K562 (cell line): ENCODE measurements around the gene NTSR2. TPM values are rescaled to one million over a fixed set of nuclear protein-coding genes. Genes with fewer than 3 reads are reported as not detected.

Experiments used
- ATAC-seq: fragments of 200-7000 bp; cut with Tn5 transposase; 3 replicates; pipeline ENCODE4 v1.9.1; 2020; ENCODE audit warnings: moderate library complexity
- BruUV-seq: library from RNA; stranded (reverse); fragments of 400-500 nt; replicated peaks from 2 replicates; lab custom pipeline; 2021; lab: Mats Ljungman, UMichigan
- CTCF ChIA-PET: fragments of 300-600 bp; formaldehyde crosslinking; extraction: SDS; loops from one replicate; lab custom pipeline; 2021; ENCODE audit warnings: low intra/inter-chr PET ratio; lab: Yijun Ruan, JAX
- POLR2A ChIA-PET: fragments of 300-600, 350-650 bp; sonication (Branson Sonifier 250); formaldehyde crosslinking; extraction: SDS; loops from one replicate; lab custom pipeline; 2021; ENCODE audit warnings: antibody characterized with exemption, inconsistent platforms; lab: Yijun Ruan, JAX
- DNase-seq, 4 experiments: peaks; one replicate each; pipeline versions ENCODE4 v3.0.0 to v3.0.0-alpha.2; 2011 to 2018; ENCODE audit warnings: low spot score in 3 of 4, mixed read lengths in 3 of 4; ENCODE audit errors: extremely low read depth in 1 of 4
- FAIRE-seq: peaks from 2 replicates; lab custom pipeline; 2011; peaks lifted over from hg19 to GRCh38; lab: Jason Lieb, UNC
- H2AFZ ChIP-seq: 2 replicates; pipeline ENCODE4 v1.6.0; 2011; ENCODE audit warnings: low read depth, low read length, control low read depth, inconsistent platforms
- H3K27ac ChIP-seq: fragments of 200-600 bp; 3 replicates; pipeline ENCODE4 v1.8.0; 2011; ENCODE audit warnings: low read depth, mild to moderate bottlenecking, control low read depth, inconsistent platforms, low read length, moderate library complexity, mixed read lengths; ENCODE audit errors: extremely low read depth
- H3K27me3 ChIP-seq, 2 experiments: fragments of 300-600 bp in 1 of 2; 2 replicates in 1 of 2; 3 replicates in 1 of 2; pipeline versions ENCODE4 v1.6.0 to v1.8.0; 2011; ENCODE audit warnings: inconsistent platforms in 2 of 2, low read length in 2 of 2, mild to moderate bottlenecking in 1 of 2, mixed read lengths in 1 of 2, moderate library complexity in 1 of 2; ENCODE audit not compliant: control insufficient read depth in 2 of 2, insufficient read depth in 2 of 2
- H3K36me3 ChIP-seq: fragments of 300-600 bp; 3 replicates; pipeline ENCODE4 v1.8.0; 2011; ENCODE audit warnings: mild to moderate bottlenecking, low read length, inconsistent platforms; ENCODE audit not compliant: control insufficient read depth, insufficient read depth
- H3K4me1 ChIP-seq, 2 experiments: fragments of 200-600 bp in 1 of 2; replicated peaks in 1 of 2; 2 replicates in 1 of 2; 3 replicates in 1 of 2; pipeline versions ENCODE4 v1.5.1 to v1.8.0; 2011; ENCODE audit warnings: inconsistent platforms in 2 of 2, low read length in 2 of 2, mild to moderate bottlenecking in 1 of 2, mixed read lengths in 1 of 2, moderate library complexity in 1 of 2; ENCODE audit not compliant: control insufficient read depth in 2 of 2, insufficient read depth in 2 of 2
- H3K4me2 ChIP-seq: 2 replicates; pipeline ENCODE4 v1.6.1; 2011; ENCODE audit warnings: low read length, control low read depth, inconsistent platforms, mixed read lengths; ENCODE audit not compliant: insufficient read depth
- H3K4me3 ChIP-seq: fragments of 200-600 bp; sonication (generic), shearing (Covaris generic); 2 replicates; pipeline ENCODE4 v1.5.1; 2016; ENCODE audit warnings: control low read depth, inconsistent platforms
- H3K79me2 ChIP-seq: fragments of 200-600 bp; 3 replicates; pipeline ENCODE4 v1.8.0; 2011; ENCODE audit warnings: low read length, inconsistent platforms; ENCODE audit not compliant: control insufficient read depth, insufficient read depth
- H3K9ac ChIP-seq, 2 experiments: 2 replicates each; pipeline versions ENCODE4 v1.6.0 to v1.6.1; 2011; ENCODE audit warnings: low read depth in 2 of 2, low read length in 2 of 2, control low read depth in 1 of 2, inconsistent platforms in 1 of 2, mild to moderate bottlenecking in 1 of 2, mixed read lengths in 1 of 2; ENCODE audit not compliant: insufficient read depth in 1 of 2
- H3K9me1 ChIP-seq: one replicate; pipeline ENCODE4 v1.6.0; 2011; ENCODE audit warnings: inconsistent platforms, mild to moderate bottlenecking, low read length, moderate library complexity; ENCODE audit not compliant: control insufficient read depth, insufficient read depth
- H3K9me3 ChIP-seq: replicated peaks from 2 replicates; pipeline ENCODE4 v1.5.1; 2011; ENCODE audit warnings: low read depth, low read length, inconsistent platforms; ENCODE audit not compliant: control insufficient read depth, insufficient read depth
- H4K20me1 ChIP-seq: replicated peaks from 2 replicates; pipeline ENCODE4 v1.6.1; 2011; ENCODE audit warnings: low read length, inconsistent platforms, mixed read lengths; ENCODE audit not compliant: control insufficient read depth, insufficient read depth
- BACH1 ChIP-seq: fragments of 200-800 bp; sonication (Bioruptor generic); IDR thresholded peaks from 2 replicates; pipeline ENCODE4 v1.6.1; 2016; ENCODE audit warnings: missing genetic modification characterization, missing compliant biosample characterization
- CLOCK ChIP-seq: fragments of 250-450 bp; sonication (Bioruptor Pico); IDR thresholded peaks from 2 replicates; pipeline ENCODE4 v1.4.0; 2020; ENCODE audit warnings: mild to moderate bottlenecking, moderate library complexity, borderline replicate concordance
- NR4A1 ChIP-seq, 2 experiments: fragments of 250-450 bp in 1 of 2; fragments of 450-650 bp in 1 of 2; sonication (Bioruptor Pico) in 1 of 2; IDR thresholded peaks; 2 replicates each; pipeline versions ENCODE4 v1.4.0 to v1.6.1; 2016 to 2020; ENCODE audit warnings: mild to moderate bottlenecking in 2 of 2, missing compliant biosample characterization in 1 of 2, missing genetic modification characterization in 1 of 2, moderate library complexity in 1 of 2
- PCBP1 ChIP-seq: fragments of 200-400 bp; formaldehyde crosslinking; IDR thresholded peaks from 2 replicates; pipeline ENCODE4 v1.6.1; 2018; ENCODE audit warnings: mild to moderate bottlenecking, low read depth, low read length; ENCODE audit not compliant: poor library complexity, severe bottlenecking
- SLC30A9 ChIP-seq: fragments of 250-450 bp; sonication (Bioruptor Pico); IDR thresholded peaks from 2 replicates; pipeline ENCODE4 v1.8.0; 2022; ENCODE audit warnings: mild to moderate bottlenecking, moderate library complexity
- ZNF398 ChIP-seq: fragments of 250-450 bp; sonication (Bioruptor Pico); IDR thresholded peaks from 2 replicates; pipeline ENCODE4 v1.8.0; 2021; ENCODE audit warnings: moderate library complexity, mild to moderate bottlenecking, inconsistent platforms
- WGBS: fragments of 100-300 bp; shearing (Covaris generic); methylation state at CpG from one replicate; pipeline ENCODE4 v1.1.6; 2016; ENCODE audit warnings: low coverage, mixed read lengths; ENCODE audit not compliant: insufficient coverage; ENCODE audit errors: missing lambda C conversion rate; 5-methylcytosine and 5-hydroxymethylcytosine counted together
- in situ Hi-C: fragments of 300-500 bp; cut with MboI; formaldehyde crosslinking; loops from 4 replicates; pipeline ENCODE4 v1.15.0; 2018; ENCODE audit warnings: inconsistent platforms, mixed read lengths
- intact Hi-C: fragments of 100-400 bp; cut with micrococcal nuclease; formaldehyde crosslinking; loops from 2 replicates; pipeline ENCODE4 v1.14.2; 2022
- polyA plus RNA-seq, 8 experiments: library from polyadenylated mRNA; depleted of rRNA in 4 of 8; stranded (reverse) in 5 of 8; unstranded in 3 of 8; fragments of >200 nt; fragmentation: Nextera tagmentation in 2 of 8; fragmentation: Illumina TruSeq in 1 of 8; extraction: Ambion mirVana in 2 of 8; extraction: Trizol in 1 of 8; gene quantifications; 2 replicates each; pipeline versions ENCODE4 v1.2.1 to v1.2.3, GENCODE V29; 2011 to 2014; ENCODE audit warnings: inconsistent platforms in 1 of 8, missing spikeins in 1 of 8
- total RNA-seq, 7 experiments: library from RNA; depleted of rRNA in 6 of 7; stranded (reverse); fragments of >200 nt in 6 of 7; fragmentation: Illumina TruSeq in 2 of 7; extraction: Trizol in 2 of 7; gene quantifications; 2 replicates each; pipeline versions ENCODE4 v1.2.1 to v1.2.3, GENCODE V29; 2011 to 2021; ENCODE audit warnings: low replicate concordance in 1 of 7

NTSR2 gene
- total and polyA plus RNA-seq, 9 of the 15 experiments (the other 6 are each of a cell fraction or from before 2014, with no cell fraction given): not detected

GRCh38 chr2:11674983-11675382, 5.0 kb upstream of the NTSR2 start (continued):
- TF ChIP-seq ZNF398 (CRISPR knock-in tag): no peak
- TF ChIP-seq, all 486 proteins: peak for 0

DNA sequence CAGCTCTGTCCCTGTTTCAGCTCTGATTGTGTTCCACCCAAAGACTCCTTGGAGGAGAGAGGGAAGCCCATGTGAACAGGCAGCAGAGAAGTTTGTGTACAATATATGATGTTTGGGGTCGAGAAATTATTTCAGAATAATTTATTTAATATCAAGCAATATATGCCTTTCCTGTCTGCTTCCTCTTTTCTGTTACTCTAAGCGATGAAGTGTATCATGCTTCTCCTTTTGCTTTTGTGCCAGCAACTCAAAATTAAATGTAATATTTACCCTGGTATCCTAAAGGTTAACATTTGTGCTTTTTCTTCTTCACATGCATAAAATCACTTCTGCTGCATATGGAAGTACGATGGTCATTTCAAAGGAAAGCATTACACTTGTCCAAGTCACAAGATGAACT, 2.4 kb upstream of the NTSR2 start:
- Histone ChIP-seq H3K4me3 (no peak overlapping the region), H2AFZ (no peak overlapping the region), H3K79me2 (no peaks in the 10 kb centered on the region), H3K4me2 (no peak overlapping the region), H3K27me3 (peaks cover 19 to 64% of the 10 kb centered on the region in 2 experiments), H3K4me1 (peaks cover 0 to 9% of the 10 kb centered on the region in 2 experiments; a peak in 2 of 5 replicates), H3K36me3 (no peaks in the 10 kb centered on the region), H3K9me1 (no peaks in the 10 kb centered on the region), H4K20me1 (0 out of 2 replicates have a peak, but pooled peaks cover 7% of the 10 kb centered on the region), H3K9me3 (no peaks in the 10 kb centered on the region)
- ATAC-seq (no peak), DNase-seq (no peak), FAIRE-seq (no peak)
- POLR2A ChIA-PET: no interaction called here
- in situ Hi-C loops (no loop called here), intact Hi-C loops (no loop called here)
- WGBS: 3% methylated on average over 3 of the region's 3 CpGs
- BruUV-seq: no TSS peak
- TF ChIP-seq SLC30A9 (no peak), BACH1 (tag) (no peak), PCBP1 (no peak), NR4A1 (CRISPR knock-in tag; IDR thresholded peaks at IDR 0.05) (no peak), NR4A1 (tag; IDR thresholded peaks at IDR 0.05) (no peak), CLOCK (CRISPR knock-in tag) (no peak)
- TF ChIP-seq, all 486 proteins: peak for 0
- Histone ChIP-seq H3K27ac (no peak overlapping the region), H3K9ac (no peak overlapping the region)
- CTCF ChIA-PET: no interaction called here
